SK-N-SH (cell line): ENCODE results near the gene ORC3. TPM values are rescaled to one million over a fixed set of nuclear protein-coding genes. Genes with fewer than 3 reads are reported as not detected.
A peak's percentile ranks its signal among the peaks of the same experiment; 100 is the strongest.
"Not testable (repeated sequence)": the region's sequence is repeated elsewhere in the genome, so short reads cannot be mapped to it uniquely, and the experiment has no call there.

Experiments used
- CTCF ChIA-PET: fragments of 300-600, 350-600 bp; formaldehyde crosslinking; extraction: SDS; loops from one replicate; lab custom pipeline; 2021; lab: Yijun Ruan, JAX
- POLR2A ChIA-PET: fragments of 350-600 bp; sonication (Branson Sonifier 250); formaldehyde crosslinking; extraction: SDS; loops from one replicate; lab custom pipeline; 2020; ENCODE audit warnings: antibody characterized with exemption, inconsistent platforms; lab: Yijun Ruan, JAX
- DNase-seq: peaks from one replicate; pipeline ENCODE4 v3.0.0; 2012
- H2AFZ ChIP-seq: fragments of 200-600 bp; sonication (generic); 2 replicates; pipeline ENCODE4 v1.8.1; 2016; ENCODE audit warnings: antibody characterized with exemption, mild to moderate bottlenecking, low read depth
- H3F3A ChIP-seq: fragments of 200-600 bp; sonication (generic); replicated peaks from 2 replicates; pipeline ENCODE3; 2016; ENCODE audit warnings: antibody characterized with exemption, mild to moderate bottlenecking; ENCODE audit not compliant: insufficient read depth
- H3K27ac ChIP-seq, 2 experiments: fragments of 200-500 bp in 1 of 2; fragments of 200-600 bp in 1 of 2; sonication (Bioruptor generic) in 1 of 2; sonication (generic), shearing (Covaris generic) in 1 of 2; 2 replicates each; pipeline versions ENCODE4 v1.5.1 to v1.6.1; 2014 to 2016; ENCODE audit warnings: low read depth in 2 of 2, inconsistent platforms in 1 of 2, low read length in 1 of 2, mild to moderate bottlenecking in 1 of 2, mixed read lengths in 1 of 2
- H3K27me3 ChIP-seq: fragments of 200-600 bp; sonication (generic), shearing (Covaris generic); 2 replicates; pipeline ENCODE4 v1.6.1; 2016; ENCODE audit warnings: mixed run types; ENCODE audit not compliant: insufficient read depth
- H3K36me3 ChIP-seq, 2 experiments: fragments of 200-500 bp in 1 of 2; fragments of 200-600 bp in 1 of 2; sonication (Bioruptor generic) in 1 of 2; sonication (generic) in 1 of 2; replicated peaks in 1 of 2; 2 replicates each; pipeline versions ENCODE3 to v1.5.1; 2014 to 2016; ENCODE audit warnings: low read length in 1 of 2, mild to moderate bottlenecking in 1 of 2; ENCODE audit not compliant: insufficient read depth in 2 of 2, control insufficient read depth in 1 of 2
- H3K4me1 ChIP-seq, 2 experiments: fragments of 200-500 bp in 1 of 2; fragments of 200-600 bp in 1 of 2; sonication (Bioruptor generic) in 1 of 2; sonication (generic), shearing (Covaris generic) in 1 of 2; 2 replicates each; pipeline versions ENCODE4 v1.5.1 to v1.6.1; 2014 to 2016; ENCODE audit warnings: low read depth in 1 of 2, low read length in 1 of 2, mixed run types in 1 of 2; ENCODE audit not compliant: insufficient read depth in 2 of 2, control insufficient read depth in 1 of 2
- H3K4me2 ChIP-seq: fragments of 200-600 bp; sonication (generic), shearing (Covaris generic); 2 replicates; pipeline ENCODE4 v1.6.1; 2017; ENCODE audit warnings: mixed run types
- H3K4me3 ChIP-seq, 2 experiments: fragments of 200-500 bp in 1 of 2; fragments of 200-600 bp in 1 of 2; sonication (Bioruptor generic) in 1 of 2; sonication (generic), shearing (Covaris generic) in 1 of 2; 2 replicates each; pipeline versions ENCODE4 v1.5.1 to v1.8.1; 2014 to 2016; ENCODE audit warnings: low read depth in 2 of 2, inconsistent platforms in 1 of 2, low read length in 1 of 2, mild to moderate bottlenecking in 1 of 2, mixed read lengths in 1 of 2, moderate library complexity in 1 of 2
- H3K79me2 ChIP-seq: fragments of 200-600 bp; sonication (generic); 2 replicates; pipeline ENCODE4 v1.8.1; 2017; ENCODE audit warnings: mild to moderate bottlenecking; ENCODE audit not compliant: insufficient read depth
- H3K9ac ChIP-seq: fragments of 200-600 bp; sonication (generic); 2 replicates; pipeline ENCODE4 v1.6.1; 2017; ENCODE audit warnings: mixed run types
- H3K9me2 ChIP-seq: fragments of 200-600 bp; sonication (generic); 2 replicates; pipeline ENCODE4 v1.6.1; 2017; ENCODE audit warnings: mixed run types
- H3K9me3 ChIP-seq: fragments of 200-600 bp; sonication (generic); 2 replicates; pipeline ENCODE4 v1.6.1; 2017; ENCODE audit warnings: mixed run types, mild to moderate bottlenecking, moderate library complexity
- H4K20me1 ChIP-seq: fragments of 200-600 bp; sonication (generic); 2 replicates; pipeline ENCODE4 v1.6.1; 2017; ENCODE audit warnings: mild to moderate bottlenecking, mixed run types; ENCODE audit not compliant: insufficient read depth
- ELF1 ChIP-seq: IDR thresholded peaks from 2 replicates; pipeline ENCODE4 v1.4.0; 2012
- FOSL2 ChIP-seq: IDR thresholded peaks from 2 replicates; pipeline ENCODE4 v1.4.0; 2012; ENCODE audit warnings: low read depth, mild to moderate bottlenecking, moderate library complexity, borderline replicate concordance
- FOXJ3 ChIP-seq: sonication (generic); formaldehyde crosslinking; IDR thresholded peaks from 2 replicates; pipeline ENCODE4 v1.5.1; 2020; ENCODE audit warnings: mild to moderate bottlenecking, missing genetic modification reagents
- GATA2 ChIP-seq: sonication (generic); formaldehyde crosslinking; IDR thresholded peaks from 2 replicates; pipeline ENCODE4 v1.5.0; 2020; ENCODE audit warnings: mild to moderate bottlenecking, missing genetic modification reagents
- JUND ChIP-seq: IDR thresholded peaks from 2 replicates; pipeline ENCODE4 v1.4.0; 2012
- NRF1 ChIP-seq: IDR thresholded peaks from 2 replicates; pipeline ENCODE4 v1.6.1; 2012; ENCODE audit warnings: low read depth, mild to moderate bottlenecking, low read length
- YY1 ChIP-seq: IDR thresholded peaks from 2 replicates; pipeline ENCODE4 v1.4.0; 2012; ENCODE audit warnings: low read depth, mild to moderate bottlenecking
- WGBS: methylation state at CpG from one replicate; pipeline ENCODE4 v1.1.6; 2017; ENCODE audit warnings: low lambda C conversion rate; 5-methylcytosine and 5-hydroxymethylcytosine counted together
- polyA plus RNA-seq, 3 experiments: library from polyadenylated mRNA; depleted of rRNA; stranded (reverse); fragments of >200 nt; gene quantifications; 2 replicates each; pipeline ENCODE4 v1.2.3, GENCODE V29; 2012
- TF ChIP-seq, protein P1 (sequence below): IDR thresholded peaks from 2 replicates; pipeline ENCODE4 v1.6.1; 2012; ENCODE audit warnings: mild to moderate bottlenecking, low read depth, low read length, moderate library complexity

ORC3 gene
- polyA plus RNA-seq, 1 of the 3 experiments (the other 2 are of a cell fraction) = 13.3 TPM

DNA sequence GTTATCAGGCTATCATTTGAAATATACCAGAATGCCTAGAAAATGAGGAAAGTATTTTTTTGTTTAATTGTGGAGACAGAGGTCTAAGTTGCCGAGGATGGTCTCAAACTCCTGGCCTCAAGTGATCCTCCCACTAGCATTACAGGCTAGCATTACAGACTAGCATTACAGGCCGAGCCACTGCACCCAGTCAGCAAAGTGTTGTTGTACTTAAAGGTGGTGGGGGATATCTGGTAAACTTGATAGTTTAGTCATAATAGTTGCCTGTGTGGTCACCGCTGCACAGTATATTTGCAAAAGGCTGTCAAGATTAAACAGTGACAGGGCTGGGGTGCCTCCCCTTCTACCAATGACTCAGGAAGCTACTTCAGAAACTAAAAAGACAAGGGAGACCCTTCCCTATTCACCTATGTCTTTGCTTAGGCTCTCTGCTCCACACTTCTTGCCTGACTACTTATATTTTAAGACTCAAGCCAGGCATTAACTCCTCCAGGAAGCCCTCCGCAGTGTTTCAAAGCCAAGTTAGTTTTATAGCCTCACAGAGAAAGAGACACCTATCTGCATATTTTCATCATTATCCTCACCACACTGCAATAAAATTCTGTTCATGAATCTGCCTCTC, 115.2 kb downstream of the ORC3 start:
- H3K9me2 ChIP-seq = no peaks in the 10 kb centered on the region
- H3K79me2 ChIP-seq = peaks cover 18% of the 10 kb centered on the region
- H3K27ac ChIP-seq = peak overlapping the region in 1 of 2 experiments; percentile 28; a peak in 1 of 4 replicates
- no peaks in the 10 kb centered on the region for H3K9me3 ChIP-seq
- no peak overlapping the region for H3K4me2 ChIP-seq
- H4K20me1 ChIP-seq = peaks cover 5% of the 10 kb centered on the region
- no peak overlapping the region for H3K4me3 ChIP-seq
- POLR2A ChIA-PET = no interaction called here
- DNase-seq = no peak
- peaks cover 0 to 6% of the 10 kb centered on the region in 2 experiments; a peak in 1 of 4 replicates for H3K4me1 ChIP-seq
- WGBS = 73% methylated on average over 3 of the region's 4 CpGs
- peak overlapping the region; percentile 49; the same call in 1 of the 2 replicates for H2AFZ ChIP-seq
- CTCF ChIA-PET = no interaction called here
- H3K27me3 ChIP-seq = no peaks in the 10 kb centered on the region
- no peaks in the 10 kb centered on the region for H3K36me3 ChIP-seq
- H3F3A ChIP-seq = peaks cover 39% of the 10 kb centered on the region
- H3K9ac ChIP-seq = no peak overlapping the region
- no peak for TF ChIP-seq ELF1

DNA sequence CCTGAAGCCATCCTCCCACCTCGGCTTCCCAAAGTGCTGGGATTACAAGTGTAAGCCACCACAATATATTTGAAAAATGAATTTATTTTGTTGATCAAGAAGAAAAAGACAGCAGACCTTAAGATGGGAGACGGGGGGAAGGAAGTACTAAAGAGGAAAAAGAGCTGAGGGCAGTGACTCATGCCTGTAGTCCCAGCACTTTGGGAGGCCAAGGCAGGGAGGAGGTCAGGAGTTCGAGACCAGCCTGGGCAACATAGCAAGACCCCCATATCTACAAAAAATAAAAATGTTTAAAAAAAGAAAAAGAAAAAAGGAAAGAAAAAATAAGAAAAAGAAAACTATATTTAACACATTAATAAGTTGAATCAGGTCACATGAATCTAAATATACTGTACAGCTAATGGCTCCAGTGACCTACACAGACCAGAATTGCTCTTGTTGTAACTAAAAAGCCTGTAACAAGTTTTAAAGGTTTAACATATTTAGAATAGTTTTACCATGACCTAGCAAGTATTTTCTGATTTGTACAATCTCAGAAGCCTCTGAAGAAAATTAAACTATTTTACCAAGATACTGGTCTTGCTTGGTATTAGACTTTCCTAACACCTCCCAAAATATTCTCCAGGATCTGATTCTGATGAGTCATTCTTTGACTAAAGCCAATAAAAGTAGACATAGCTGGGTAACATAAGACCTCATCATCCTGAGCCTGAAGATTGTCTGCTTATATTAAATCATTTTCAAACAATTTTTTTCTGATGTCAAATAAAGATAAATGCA, 116.4 kb downstream of the ORC3 start:
- POLR2A ChIA-PET = no interaction called here

DNA sequence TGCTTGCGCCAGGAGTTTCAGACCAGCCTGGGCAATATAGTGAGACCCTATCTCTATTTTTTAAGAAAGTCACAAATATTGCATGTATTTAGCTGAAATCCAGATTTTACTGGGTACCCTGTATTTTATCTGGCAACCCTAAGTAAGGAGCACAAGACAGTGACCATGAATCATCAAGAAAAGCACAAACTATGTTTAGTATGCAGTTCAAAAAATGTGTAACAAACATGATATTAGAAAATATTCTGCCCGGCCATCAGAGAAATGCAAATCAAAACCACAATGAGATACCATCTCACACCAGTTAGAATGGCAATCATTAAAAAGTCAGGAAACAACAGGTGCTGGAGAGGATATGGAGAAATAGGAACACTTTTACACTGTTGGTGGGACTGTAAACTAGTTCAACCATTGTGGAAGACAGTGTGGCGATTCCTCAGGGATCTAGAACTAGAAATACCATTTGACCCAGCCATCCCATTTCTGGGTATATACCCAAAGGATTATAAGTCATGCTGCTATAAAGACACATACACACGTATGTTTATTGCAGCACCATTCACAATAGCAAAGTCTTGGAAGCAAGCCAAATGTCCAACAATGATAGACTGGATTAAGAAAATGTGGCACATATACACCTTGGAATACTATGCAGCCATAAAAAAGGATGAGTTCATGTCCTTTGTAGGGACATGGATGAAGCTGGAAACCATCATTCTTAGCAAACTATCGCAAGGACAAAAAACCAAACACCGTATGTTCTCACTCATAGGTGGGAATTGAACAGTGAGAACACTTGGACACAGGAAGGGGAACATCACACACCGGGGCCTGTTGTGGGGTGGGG, 118.9 kb downstream of the ORC3 start:
- H2AFZ ChIP-seq, CTCF ChIA-PET, DNase-seq, H3K4me2 ChIP-seq, H3K9ac ChIP-seq, H3K4me1 ChIP-seq, H3K9me3 ChIP-seq, H3K27ac ChIP-seq, H4K20me1 ChIP-seq, H3K79me2 ChIP-seq, H3K9me2 ChIP-seq, H3K36me3 ChIP-seq, POLR2A ChIA-PET, H3K4me3 ChIP-seq, H3K27me3 ChIP-seq: not testable (repeated sequence)
- WGBS = 80% methylated on average over 6 of the region's 7 CpGs
- peaks cover 20% of the 10 kb centered on the region for H3F3A ChIP-seq

More for the DNA sequence above, 116.4 kb downstream of the ORC3 start:
- Histone ChIP-seq H4K20me1 (no peaks in the 10 kb centered on the region), H2AFZ (0 out of 2 replicates have a peak overlapping the region, but pooled peaks have one; percentile 49), H3K4me2 (no peak overlapping the region), H3F3A (peaks cover 35% of the 10 kb centered on the region), H3K79me2 (peaks cover 6% of the 10 kb centered on the region; the same call in 1 of the 2 replicates), H3K27ac (peak overlapping the region; percentile 12 to 28; a peak in 3 of 4 replicates), H3K36me3 (no peaks in the 10 kb centered on the region), H3K9me3 (no peaks in the 10 kb centered on the region), H3K4me3 (no peak overlapping the region), H3K9me2 (no peaks in the 10 kb centered on the region), H3K27me3 (no peaks in the 10 kb centered on the region), H3K9ac (no peak overlapping the region), H3K4me1 (peaks cover 0 to 6% of the 10 kb centered on the region in 2 experiments; a peak in 1 of 4 replicates)
- CTCF ChIA-PET = no interaction called here
- no peak for DNase-seq
- TF ChIP-seq FOXJ3 (CRISPR knock-in tag) (no peak), NRF1 (no peak), YY1 (no peak), GATA2 (CRISPR knock-in tag) (no peak), JUND (peak; percentile 41; the same call in 1 of the 2 replicates), FOSL2 (peak; percentile 65; the same call in 1 of the 2 replicates)
- TF ChIP-seq, protein P1, sequence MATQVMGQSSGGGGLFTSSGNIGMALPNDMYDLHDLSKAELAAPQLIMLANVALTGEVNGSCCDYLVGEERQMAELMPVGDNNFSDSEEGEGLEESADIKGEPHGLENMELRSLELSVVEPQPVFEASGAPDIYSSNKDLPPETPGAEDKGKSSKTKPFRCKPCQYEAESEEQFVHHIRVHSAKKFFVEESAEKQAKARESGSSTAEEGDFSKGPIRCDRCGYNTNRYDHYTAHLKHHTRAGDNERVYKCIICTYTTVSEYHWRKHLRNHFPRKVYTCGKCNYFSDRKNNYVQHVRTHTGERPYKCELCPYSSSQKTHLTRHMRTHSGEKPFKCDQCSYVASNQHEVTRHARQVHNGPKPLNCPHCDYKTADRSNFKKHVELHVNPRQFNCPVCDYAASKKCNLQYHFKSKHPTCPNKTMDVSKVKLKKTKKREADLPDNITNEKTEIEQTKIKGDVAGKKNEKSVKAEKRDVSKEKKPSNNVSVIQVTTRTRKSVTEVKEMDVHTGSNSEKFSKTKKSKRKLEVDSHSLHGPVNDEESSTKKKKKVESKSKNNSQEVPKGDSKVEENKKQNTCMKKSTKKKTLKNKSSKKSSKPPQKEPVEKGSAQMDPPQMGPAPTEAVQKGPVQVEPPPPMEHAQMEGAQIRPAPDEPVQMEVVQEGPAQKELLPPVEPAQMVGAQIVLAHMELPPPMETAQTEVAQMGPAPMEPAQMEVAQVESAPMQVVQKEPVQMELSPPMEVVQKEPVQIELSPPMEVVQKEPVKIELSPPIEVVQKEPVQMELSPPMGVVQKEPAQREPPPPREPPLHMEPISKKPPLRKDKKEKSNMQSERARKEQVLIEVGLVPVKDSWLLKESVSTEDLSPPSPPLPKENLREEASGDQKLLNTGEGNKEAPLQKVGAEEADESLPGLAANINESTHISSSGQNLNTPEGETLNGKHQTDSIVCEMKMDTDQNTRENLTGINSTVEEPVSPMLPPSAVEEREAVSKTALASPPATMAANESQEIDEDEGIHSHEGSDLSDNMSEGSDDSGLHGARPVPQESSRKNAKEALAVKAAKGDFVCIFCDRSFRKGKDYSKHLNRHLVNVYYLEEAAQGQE = no peak
- 78% methylated on average over 3 of the region's 3 CpGs for WGBS
